Measurements from ENCODE around the gene ENTREP3.
"Not testable (repeated sequence)": the region's sequence is repeated elsewhere in the genome, so short reads cannot be mapped to it uniquely, and the experiment has no call there.

Gene ENTREP3

DNA sequence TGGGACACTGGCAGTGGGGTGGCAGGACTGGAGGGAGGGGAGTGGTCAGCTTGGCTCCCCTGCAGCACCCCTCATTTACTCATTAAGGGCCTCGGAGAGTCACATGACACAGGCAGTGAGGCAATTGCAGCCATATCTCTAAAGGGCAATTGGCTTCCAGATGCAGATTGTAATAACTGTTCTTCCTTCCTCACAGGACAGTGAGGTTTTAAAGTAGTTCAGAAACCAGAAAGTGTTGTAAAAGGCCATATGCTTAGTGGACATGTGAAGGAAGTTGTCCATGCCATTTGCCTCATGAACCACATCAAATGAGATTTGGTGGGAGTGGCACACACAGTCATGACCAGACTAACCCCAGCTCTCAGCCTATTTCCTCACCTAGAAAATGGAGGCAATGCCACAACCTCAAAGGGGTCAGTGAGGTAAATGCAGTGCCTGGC lies 35.7 kb downstream of the ENTREP3 start:
- peak; percentile 86 for DNase-seq

DNA sequence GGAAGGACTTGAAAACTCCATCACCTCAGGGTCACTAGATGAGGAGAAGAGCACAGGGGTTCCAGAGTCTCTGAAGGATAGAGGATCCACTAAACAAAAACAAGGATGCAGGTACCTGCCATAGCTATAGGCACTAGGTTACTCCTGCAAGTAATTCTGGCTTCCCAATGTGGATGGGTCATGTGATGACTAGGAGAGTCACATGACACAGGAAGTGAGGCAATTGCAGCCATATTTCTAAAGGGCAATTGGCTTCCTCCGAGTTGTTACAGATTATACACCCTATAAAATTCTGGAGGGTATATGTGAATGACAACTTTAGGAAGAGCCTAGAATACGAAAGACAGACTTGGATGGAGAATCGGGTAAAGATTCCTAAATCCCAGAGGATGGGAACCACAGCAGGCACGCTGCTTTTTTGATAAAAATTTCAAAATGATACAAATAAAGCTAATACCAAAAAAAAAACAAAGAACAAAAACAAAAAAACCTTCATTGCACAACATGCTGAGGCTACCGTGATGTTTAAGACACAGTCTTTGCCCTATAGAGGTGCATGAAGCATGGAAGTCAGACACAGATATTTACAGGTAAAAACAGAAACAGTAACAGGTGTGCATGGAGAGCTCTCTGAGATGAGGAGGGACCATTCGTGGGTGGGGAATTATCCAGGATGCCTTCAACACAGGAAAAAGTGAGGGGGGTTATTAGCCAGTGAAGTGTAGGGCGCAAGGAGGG lies 36.3 kb downstream of the ENTREP3 start:
- peak; percentile 66 for DNase-seq

DNA sequence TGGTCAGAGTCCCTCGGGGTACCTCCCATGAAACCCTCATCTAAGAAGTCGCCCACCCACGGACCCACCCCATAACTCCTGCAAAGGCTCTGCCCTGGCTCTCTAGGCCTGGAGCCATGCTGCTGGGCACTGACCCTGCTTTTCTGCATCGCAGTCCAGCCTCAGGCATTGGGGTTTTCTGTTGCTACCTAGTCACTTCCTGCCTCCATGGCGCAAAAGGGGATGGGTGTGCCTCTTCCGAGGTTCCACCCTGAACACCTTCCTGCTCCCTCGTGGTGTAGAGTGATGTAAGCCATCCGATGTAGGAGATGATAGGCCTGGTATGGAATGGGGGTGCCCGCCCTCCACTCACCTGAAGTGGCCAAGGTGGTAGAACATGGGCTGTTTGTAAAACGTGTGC lies 40.6 kb downstream of the ENTREP3 start:
- DNase-seq = not testable (repeated sequence)

DNA sequence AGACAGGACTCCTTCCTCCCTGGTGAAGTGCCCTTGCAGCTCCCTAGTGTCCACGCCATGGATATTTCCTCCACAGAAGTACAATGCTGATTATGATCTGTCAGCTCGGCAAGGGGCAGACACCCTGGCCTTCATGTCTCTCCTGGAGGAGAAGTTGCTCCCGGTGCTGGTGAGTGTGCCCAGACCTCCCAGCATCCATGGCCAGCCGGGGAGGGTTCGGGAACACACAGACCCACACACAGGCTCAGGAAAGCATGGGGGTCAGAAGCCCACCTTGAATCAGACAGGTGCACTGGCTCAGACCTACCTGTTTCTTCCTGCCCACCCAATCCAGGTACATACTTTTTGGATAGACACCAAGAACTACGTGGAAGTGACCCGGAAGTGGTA lies 43.2 kb downstream of the ENTREP3 start:
- not testable (repeated sequence) for DNase-seq

GRCh38 chr1:155211381-155212050 lies 43.8 kb downstream of the ENTREP3 start:
- DNase-seq = not testable (repeated sequence)

DNA sequence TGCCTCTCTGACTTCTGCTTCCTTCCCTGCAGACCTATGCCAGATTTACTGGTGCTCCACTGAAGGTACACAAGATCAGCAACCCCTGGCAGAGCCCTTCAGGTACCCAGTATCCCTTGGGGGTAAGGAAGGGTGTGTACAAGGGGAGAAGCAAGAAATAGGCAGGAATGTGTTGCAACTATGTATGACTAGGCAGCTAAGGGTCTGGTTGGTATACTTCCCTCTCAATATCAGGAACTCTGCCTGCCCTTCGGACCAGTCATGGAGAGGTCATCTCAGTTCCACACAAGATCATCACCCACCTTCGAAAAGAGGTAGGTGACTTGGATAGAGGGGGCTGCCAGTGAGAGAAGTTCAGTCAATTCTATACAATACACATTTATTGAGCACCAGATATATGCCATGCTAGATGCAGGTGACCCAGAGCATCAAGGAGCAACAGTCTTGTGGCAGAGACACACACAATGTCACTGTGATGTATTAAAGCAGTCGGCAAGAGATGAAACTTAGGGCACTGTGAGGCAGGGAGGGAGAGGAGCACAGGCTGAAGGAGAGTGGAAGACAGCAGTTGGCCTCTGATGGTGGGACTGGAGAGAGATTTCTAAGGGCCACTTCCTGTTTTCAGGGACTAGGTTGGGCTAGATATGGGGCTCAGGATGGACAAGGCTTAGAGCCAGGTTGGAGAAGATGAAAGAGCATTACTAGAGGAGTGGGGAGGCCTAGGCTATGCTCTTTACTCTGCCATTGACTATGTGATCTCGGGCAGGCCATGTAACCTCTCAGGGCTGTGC lies 44.8 kb downstream of the ENTREP3 start:
- peak; percentile 85 for DNase-seq

GRCh38 chr1:155209312-155209721 lies 46.0 kb downstream of the ENTREP3 start:
- no peak for DNase-seq

DNA sequence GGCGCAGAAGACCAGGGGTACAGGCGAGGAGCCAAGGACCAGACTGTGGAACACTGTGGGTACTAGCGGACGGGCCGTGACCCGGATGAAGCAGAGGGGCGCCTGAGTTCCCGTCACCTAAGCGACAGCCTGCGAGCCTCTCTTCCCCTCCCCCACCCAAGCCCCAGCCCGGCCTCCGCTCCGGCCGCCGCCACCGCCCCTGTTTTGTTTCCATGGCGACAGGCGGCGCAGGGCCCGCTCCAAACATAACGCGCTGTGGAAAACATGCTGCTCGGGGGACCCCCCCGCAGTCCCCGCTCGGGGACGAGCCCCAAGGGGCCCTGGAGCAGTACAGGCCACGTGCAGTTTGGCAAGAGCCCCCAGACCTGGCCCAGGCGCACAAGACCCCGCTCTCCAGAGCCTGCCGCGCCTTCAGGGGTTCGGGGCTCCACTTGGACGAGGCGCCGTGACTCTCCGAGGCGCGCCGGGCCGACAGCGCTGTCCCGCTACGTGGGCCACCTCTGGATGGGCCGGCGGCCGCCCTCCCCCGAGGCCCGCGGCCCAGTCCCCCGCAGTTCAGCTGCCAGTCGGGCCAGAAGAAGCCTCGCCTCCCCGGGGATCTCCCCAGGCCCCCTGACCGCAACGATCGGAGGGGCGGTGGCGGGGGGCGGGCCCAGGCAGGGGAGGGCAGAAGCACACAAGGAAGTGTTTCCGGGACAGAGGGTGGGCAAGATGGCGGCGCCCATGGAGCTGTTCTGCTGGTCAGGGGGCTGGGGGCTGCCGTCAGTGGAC lies 46.6 kb downstream of the ENTREP3 start, which contains the start of gene MTX1:
Gene MTX1 (plus strand): TSS at position 155 of the 771 bp plus-strand sequence. CDS start 110 bp downstream, at position 265.
- peak; percentile 78 for DNase-seq

DNA sequence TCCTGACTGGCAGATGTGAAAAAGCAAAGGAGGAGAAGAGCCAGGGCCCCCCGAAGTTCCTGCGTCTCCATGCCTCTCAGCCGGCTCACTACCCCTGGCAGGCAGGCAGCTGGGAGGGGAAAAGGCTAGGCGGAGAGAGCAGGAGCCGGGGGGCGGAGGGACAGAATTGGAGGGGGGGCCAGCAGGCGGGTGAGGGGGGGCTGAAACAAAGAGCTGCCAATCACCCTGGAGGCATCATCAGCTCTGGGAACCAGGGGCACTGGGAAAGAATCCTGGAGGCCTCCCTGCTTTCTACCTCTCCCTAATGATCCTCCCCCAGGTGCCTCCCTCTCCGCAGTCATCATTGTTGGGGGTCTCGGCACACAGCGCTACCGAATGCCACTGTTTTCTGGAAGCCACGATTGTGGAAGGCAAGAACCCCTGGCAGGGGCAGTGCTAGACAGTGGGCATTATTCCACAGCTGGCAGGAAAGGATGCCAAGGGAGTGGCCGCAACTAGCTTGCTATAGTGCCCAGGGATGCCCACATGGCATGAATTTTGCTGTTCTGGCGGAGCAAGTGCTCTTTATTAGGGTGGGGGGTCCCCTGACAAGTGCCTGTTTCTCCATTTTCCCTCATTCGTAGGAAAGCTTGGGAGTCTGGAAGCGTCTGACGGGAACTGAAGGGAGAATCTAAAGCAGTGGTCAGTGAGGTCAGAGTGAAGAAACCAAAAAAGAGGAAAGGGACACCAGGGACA lies 47.3 kb downstream of the ENTREP3 start, which contains the start of gene THBS3:
Gene THBS3 (minus strand): TSS at position 92 of the 735 bp plus-strand sequence. CDS start 21 bp downstream, at position 71.
- DNase-seq = peak; percentile 78

GRCh38 chr1:155206891-155207805 lies 48.1 kb downstream of the ENTREP3 start:
- peak; percentile 63 for DNase-seq

- DNase-seq = no peak
These were observed 49.2 kb downstream of the ENTREP3 start for GRCh38 chr1:155205969-155206593.

DNA sequence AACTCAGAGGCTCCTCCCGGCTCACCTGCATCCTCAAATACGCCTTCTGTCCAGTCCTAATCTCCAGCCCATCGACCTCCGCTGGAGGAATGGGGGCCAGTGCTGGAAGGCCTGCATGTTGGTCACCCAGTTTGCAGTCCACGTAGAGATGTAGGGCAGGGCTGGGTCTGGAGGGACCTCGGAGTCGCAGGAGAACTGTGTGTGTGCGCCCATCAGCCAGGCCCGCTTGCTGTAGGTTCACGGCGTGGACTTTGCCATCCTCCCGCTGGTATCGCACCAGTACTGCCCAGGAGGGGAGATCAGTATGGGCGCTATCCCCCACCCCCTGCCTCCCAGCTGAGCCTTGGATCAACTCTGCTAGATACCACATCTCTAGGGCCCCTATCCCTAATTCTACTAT lies 50.2 kb downstream of the ENTREP3 start:
- DNase-seq = no peak

DNA sequence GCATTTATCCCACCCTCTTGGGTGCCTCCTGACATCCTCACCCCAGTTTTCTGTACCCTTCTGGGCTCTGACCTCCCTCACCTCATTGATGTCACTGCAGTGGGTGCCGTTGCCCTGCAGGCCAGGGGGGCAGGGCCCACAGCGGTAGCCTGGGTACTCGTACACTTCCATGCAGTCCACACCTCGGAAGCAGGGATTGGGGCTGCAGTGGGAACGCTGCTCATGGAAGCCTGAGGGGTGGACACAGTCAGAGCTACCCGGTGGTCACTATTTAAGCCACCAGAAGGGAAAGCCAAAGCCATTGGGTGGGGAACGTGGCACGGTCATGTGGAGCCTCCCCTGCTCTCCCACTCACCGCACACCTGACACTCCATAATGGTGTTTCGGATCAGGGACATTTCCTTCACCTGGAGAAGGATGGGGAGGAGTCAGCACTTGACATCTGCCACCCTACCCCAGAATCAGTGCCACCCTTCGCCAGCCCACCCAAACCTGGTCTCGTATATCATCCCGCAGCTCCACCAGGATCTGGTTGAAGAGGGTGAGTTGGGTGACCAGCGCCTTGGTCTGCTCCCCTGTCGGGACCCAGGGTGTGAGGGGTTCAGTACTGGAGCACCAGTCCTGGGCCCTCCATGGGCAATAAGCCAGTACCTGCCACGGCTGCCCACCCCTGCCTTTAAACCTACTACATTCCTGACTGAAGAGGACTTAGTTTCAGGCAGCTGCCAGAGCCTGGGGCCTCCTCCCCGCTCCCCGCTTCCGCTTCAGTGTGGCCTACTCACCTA lies 52.4 kb downstream of the ENTREP3 start:
- no peak for DNase-seq

GRCh38 chr1:155202198-155202597 lies 53.1 kb downstream of the ENTREP3 start:
- DNase-seq = no peak

- DNase-seq = no peak
These were observed 54.4 kb downstream of the ENTREP3 start for GRCh38 chr1:155200920-155201319.

DNA sequence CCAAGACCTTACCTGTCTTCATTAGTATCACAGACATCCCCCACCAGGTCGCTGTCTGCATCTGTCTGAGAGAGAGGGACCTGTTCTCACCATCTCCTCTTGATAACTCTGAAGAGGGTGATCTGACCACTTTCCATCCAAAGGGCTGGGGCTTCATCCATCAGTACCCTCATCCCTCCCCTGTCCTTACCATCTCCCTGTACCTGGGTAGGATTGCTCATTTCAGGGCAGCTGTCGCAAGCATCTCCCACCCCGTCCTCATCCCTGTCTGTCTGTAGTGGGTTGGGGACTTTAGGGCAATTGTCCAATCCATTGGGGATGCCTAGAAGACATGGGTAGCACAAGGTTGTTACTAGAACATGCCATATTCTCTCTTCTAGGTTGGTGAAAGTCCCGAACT lies 55.5 kb downstream of the ENTREP3 start:
- no peak for DNase-seq

DNA sequence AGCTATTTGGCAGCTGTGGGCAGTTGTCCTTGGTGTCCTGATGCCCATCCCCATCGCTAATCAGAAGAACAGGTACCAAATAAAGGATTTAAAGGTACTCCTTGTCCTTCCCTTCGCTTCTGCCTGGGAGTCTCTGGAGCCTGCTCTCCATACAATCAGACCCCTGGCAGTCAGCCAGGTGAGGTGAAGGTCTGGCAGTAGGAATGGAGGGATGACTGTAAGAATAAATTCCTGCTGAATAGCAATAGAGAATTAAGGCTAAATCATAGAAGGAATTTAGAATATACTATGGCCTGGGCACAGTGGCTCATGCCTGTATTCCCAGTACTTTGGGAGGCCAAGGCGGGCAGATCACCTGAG lies 56.8 kb downstream of the ENTREP3 start:
- no peak for DNase-seq

DNA sequence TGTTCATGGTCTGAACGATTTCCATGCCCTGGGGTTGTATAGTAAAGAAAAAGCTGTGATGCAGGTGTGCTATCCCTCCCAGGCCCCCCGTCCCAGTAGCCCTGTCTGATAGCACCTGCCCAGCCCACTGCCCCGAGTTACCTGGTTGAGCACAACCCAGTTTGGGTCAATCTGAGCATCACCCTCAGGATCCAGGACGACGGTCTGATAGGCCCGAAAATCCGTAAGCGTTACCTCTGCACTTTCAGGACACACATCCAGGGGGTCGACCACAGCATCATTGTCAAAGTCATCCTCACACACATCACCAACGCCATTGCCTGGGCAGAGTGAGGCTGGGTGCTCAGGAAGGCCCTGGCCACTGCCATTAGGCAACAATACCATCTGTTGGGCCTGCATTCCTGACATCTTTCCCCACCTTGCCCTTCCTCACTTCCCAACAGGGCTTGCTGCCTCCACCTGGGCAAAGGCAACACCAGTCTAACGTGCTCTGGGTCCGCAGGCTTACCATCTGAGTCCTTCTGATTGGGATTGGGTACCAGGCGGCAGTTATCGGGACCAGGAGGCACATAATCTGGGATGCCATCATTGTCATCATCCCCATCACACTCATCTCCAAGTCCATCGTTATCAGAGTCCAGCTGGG lies 57.3 kb downstream of the ENTREP3 start:
- no peak for DNase-seq
